ENCODE results near the gene RNF208.

The RNF208 gene

GRCh38 chr9:137227853-137228505 lies 5.9 kb upstream of the RNF208 start:
- no peak for DNase-seq (ENCODE audit: low read depth)

- DNase-seq (ENCODE audit: low read depth): peak; percentile 69
Measured at GRCh38 chr9:137227054-137227852, 5.2 kb upstream of the RNF208 start, which contains the start of gene RNF224. Gene RNF224 (plus strand): TSS chr9:137227502. CDS start chr9:137228336, 834 bp downstream.

GRCh38 chr9:137226338-137227053 lies 4.5 kb upstream of the RNF208 start:
- DNase-seq (ENCODE audit: low read depth): no peak

- no peak for DNase-seq (ENCODE audit: low read depth)
Measured at GRCh38 chr9:137225699-137226331, 3.8 kb upstream of the RNF208 start.

- no peak for DNase-seq (ENCODE audit: low read depth)
Measured at GRCh38 chr9:137224830-137225694, 3.0 kb upstream of the RNF208 start, which contains the start of gene CYSRT1. Gene CYSRT1 (plus strand): TSS chr9:137225174. CDS start chr9:137225622, 448 bp downstream.

GRCh38 chr9:137223078-137223970 lies 1.3 kb upstream of the RNF208 start:
- DNase-seq (ENCODE audit: low read depth): peak; percentile 97

GRCh38 chr9:137221506-137222111 lies 431 bp downstream of the RNF208 start:
- DNase-seq (ENCODE audit: low read depth): no peak

GRCh38 chr9:137221095-137221505 lies 940 bp downstream of the RNF208 start:
- no peak for DNase-seq (ENCODE audit: low read depth)

- DNase-seq (ENCODE audit: low read depth): no peak
Measured at GRCh38 chr9:137220317-137221094, 1.5 kb downstream of the RNF208 start.

- DNase-seq (ENCODE audit: low read depth): no peak
Measured at GRCh38 chr9:137219757-137220316, 2.2 kb downstream of the RNF208 start.

- no peak for DNase-seq (ENCODE audit: low read depth)
Measured at GRCh38 chr9:137218754-137219271, 3.2 kb downstream of the RNF208 start.

- DNase-seq (ENCODE audit: low read depth): no peak
Measured at GRCh38 chr9:137218212-137218753, 3.8 kb downstream of the RNF208 start.

- DNase-seq (ENCODE audit: low read depth): no peak
Measured at GRCh38 chr9:137217276-137218211, 4.5 kb downstream of the RNF208 start.

- no peak for DNase-seq (ENCODE audit: low read depth)
Measured at GRCh38 chr9:137216188-137216965, 5.7 kb downstream of the RNF208 start.

- no peak for DNase-seq (ENCODE audit: low read depth)
Measured at GRCh38 chr9:137215196-137215986, 6.6 kb downstream of the RNF208 start.

Data from activated T-helper 9 cell treated with anti-CD3 and anti-CD28 coated beads, Interleukin-2, amount 50 U/mL, for 16 hours (primary cell).